ENCODE results near the gene L2HGDH.

L2HGDH gene

GRCh38 chr14:50272498-50272897 is 39.5 kb downstream of the L2HGDH start:
- Histone ChIP-seq H3K4me1 (ENCODE audit: control insufficient read depth, low read length) (no peaks in the 10 kb centered on the region), H3K79me2 (ENCODE audit: control insufficient read depth, low read length) (no peaks in the 10 kb centered on the region), H3K9me2 (replicated peaks; ENCODE audit: control insufficient read depth, low read length) (no peaks in the 10 kb centered on the region), H3K4me2 (ENCODE audit: low read length) (no peak overlapping the region), H3K27ac (ENCODE audit: low read depth, low read length) (no peak overlapping the region), H3K9me3 (ENCODE audit: control insufficient read depth, insufficient read depth, low read length) (no peaks in the 10 kb centered on the region), H3K4me3 (ENCODE audit: low read length) (no peak overlapping the region), H3K27me3 (ENCODE audit: control insufficient read depth, low read length) (no peaks in the 10 kb centered on the region), H4K20me1 (ENCODE audit: control insufficient read depth, insufficient read depth, low read depth, low read length) (no peaks in the 10 kb centered on the region), H3K36me3 (ENCODE audit: control insufficient read depth, low read length) (peaks cover 6% of the 10 kb centered on the region; the same call in 1 of the 2 replicates), H3F3A (ENCODE audit: control insufficient read depth, insufficient read depth) (no peaks in the 10 kb centered on the region)
- TF ChIP-seq CTCF (IDR thresholded peaks at IDR 0.05; ENCODE audit: low read depth, low read length, poor library complexity, severe bottlenecking) (no peak), EZH2phosphoT487 (IDR thresholded peaks at IDR 0.05; ENCODE audit: borderline replicate concordance, low read length) (no peak)

GRCh38 chr14:50270932-50271331 is 41.1 kb downstream of the L2HGDH start:
- Histone ChIP-seq H3K27ac (ENCODE audit: low read depth, low read length) (no peak overlapping the region), H3K79me2 (ENCODE audit: control insufficient read depth, low read length) (no peaks in the 10 kb centered on the region), H3K4me3 (ENCODE audit: low read length) (no peak overlapping the region), H3K9me2 (replicated peaks; ENCODE audit: control insufficient read depth, low read length) (no peaks in the 10 kb centered on the region), H3K27me3 (ENCODE audit: control insufficient read depth, low read length) (no peaks in the 10 kb centered on the region), H3K4me1 (ENCODE audit: control insufficient read depth, low read length) (no peaks in the 10 kb centered on the region), H4K20me1 (ENCODE audit: control insufficient read depth, insufficient read depth, low read depth, low read length) (no peaks in the 10 kb centered on the region), H3K9me3 (ENCODE audit: control insufficient read depth, insufficient read depth, low read length) (no peaks in the 10 kb centered on the region), H3K36me3 (ENCODE audit: control insufficient read depth, low read length) (peaks cover 6% of the 10 kb centered on the region; the same call in 1 of the 2 replicates), H3K4me2 (ENCODE audit: low read length) (no peak overlapping the region), H3F3A (ENCODE audit: control insufficient read depth, insufficient read depth) (no peaks in the 10 kb centered on the region)
- no peak for TF ChIP-seq EZH2phosphoT487 (IDR thresholded peaks at IDR 0.05; ENCODE audit: borderline replicate concordance, low read length)
- TF ChIP-seq CTCF (IDR thresholded peaks at IDR 0.05; ENCODE audit: low read depth, low read length, poor library complexity, severe bottlenecking), result no peak

- Histone ChIP-seq H3K27ac (ENCODE audit: low read depth, low read length) (no peak overlapping the region), H3K9me3 (ENCODE audit: control insufficient read depth, insufficient read depth, low read length) (no peaks in the 10 kb centered on the region), H3K4me2 (ENCODE audit: low read length) (no peak overlapping the region), H3K4me1 (ENCODE audit: control insufficient read depth, low read length) (no peaks in the 10 kb centered on the region), H3K4me3 (ENCODE audit: low read length) (no peak overlapping the region), H3K36me3 (ENCODE audit: control insufficient read depth, low read length) (peaks cover 3% of the 10 kb centered on the region; the same call in 1 of the 2 replicates), H3K9me2 (replicated peaks; ENCODE audit: control insufficient read depth, low read length) (no peaks in the 10 kb centered on the region), H4K20me1 (ENCODE audit: control insufficient read depth, insufficient read depth, low read depth, low read length) (no peaks in the 10 kb centered on the region), H3K79me2 (ENCODE audit: control insufficient read depth, low read length) (no peaks in the 10 kb centered on the region), H3K27me3 (ENCODE audit: control insufficient read depth, low read length) (no peaks in the 10 kb centered on the region), H3F3A (ENCODE audit: control insufficient read depth, insufficient read depth) (no peaks in the 10 kb centered on the region)
- TF ChIP-seq CTCF (IDR thresholded peaks at IDR 0.05; ENCODE audit: low read depth, low read length, poor library complexity, severe bottlenecking), result no peak
- no peak for TF ChIP-seq EZH2phosphoT487 (IDR thresholded peaks at IDR 0.05; ENCODE audit: borderline replicate concordance, low read length)
Observed at GRCh38 chr14:50265029-50265428, 47.0 kb downstream of the L2HGDH start.

All from DOHH2 (cell line).